ENCODE results near the gene EIF4A2. TPM values are rescaled to one million over a fixed set of nuclear protein-coding genes. Genes with fewer than 3 reads are reported as not detected.

The EIF4A2 gene
- total and polyA plus RNA-seq, 2 of the 13 experiments (the other 11 are each of a cell fraction or from before 2014, with no cell fraction given): 480 to 596 TPM

GRCh38 chr3:186742618-186743380 is 40.6 kb upstream of the EIF4A2 start (continued):
- TF ChIP-seq JUN (CRISPR knock-in tag; IDR thresholded peaks at IDR 0.05) (no peak), POGK (CRISPR knock-in tag; conservative IDR thresholded peaks at IDR 0.05) (no peak), ZBED4 (CRISPR knock-in tag; IDR thresholded peaks at IDR 0.05; ENCODE audit: borderline replicate concordance) (no peak), FOXJ3 (CRISPR knock-in tag; IDR thresholded peaks at IDR 0.05; ENCODE audit: borderline replicate concordance) (peak; percentile 84; the same call in 1 of the 2 replicates), SUZ12 (IDR thresholded peaks at IDR 0.05; ENCODE audit: low read depth, low read length) (no peak), HNF1B (CRISPR knock-in tag; IDR thresholded peaks at IDR 0.05) (no peak), KAT2B (IDR thresholded peaks at IDR 0.05; ENCODE audit: borderline replicate concordance, low read depth, low read length) (no peak), NFATC3 (CRISPR knock-in tag; IDR thresholded peaks at IDR 0.05) (no peak), CEBPB (IDR thresholded peaks at IDR 0.05; ENCODE audit: borderline replicate concordance, low read depth, low read length) (peak; percentile 85), TBX2 (CRISPR knock-in tag; IDR thresholded peaks at IDR 0.05; ENCODE audit: borderline replicate concordance) (no peak), GATA4 (IDR thresholded peaks at IDR 0.05; ENCODE audit: borderline replicate concordance, low read depth) (peak; percentile 75; the same call in 1 of the 2 replicates)
- TF ChIP-seq, protein P1, sequence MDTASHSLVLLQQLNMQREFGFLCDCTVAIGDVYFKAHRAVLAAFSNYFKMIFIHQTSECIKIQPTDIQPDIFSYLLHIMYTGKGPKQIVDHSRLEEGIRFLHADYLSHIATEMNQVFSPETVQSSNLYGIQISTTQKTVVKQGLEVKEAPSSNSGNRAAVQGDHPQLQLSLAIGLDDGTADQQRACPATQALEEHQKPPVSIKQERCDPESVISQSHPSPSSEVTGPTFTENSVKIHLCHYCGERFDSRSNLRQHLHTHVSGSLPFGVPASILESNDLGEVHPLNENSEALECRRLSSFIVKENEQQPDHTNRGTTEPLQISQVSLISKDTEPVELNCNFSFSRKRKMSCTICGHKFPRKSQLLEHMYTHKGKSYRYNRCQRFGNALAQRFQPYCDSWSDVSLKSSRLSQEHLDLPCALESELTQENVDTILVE (CRISPR knock-in tag; IDR thresholded peaks at IDR 0.05): no peak
- TF ChIP-seq, protein P2, sequence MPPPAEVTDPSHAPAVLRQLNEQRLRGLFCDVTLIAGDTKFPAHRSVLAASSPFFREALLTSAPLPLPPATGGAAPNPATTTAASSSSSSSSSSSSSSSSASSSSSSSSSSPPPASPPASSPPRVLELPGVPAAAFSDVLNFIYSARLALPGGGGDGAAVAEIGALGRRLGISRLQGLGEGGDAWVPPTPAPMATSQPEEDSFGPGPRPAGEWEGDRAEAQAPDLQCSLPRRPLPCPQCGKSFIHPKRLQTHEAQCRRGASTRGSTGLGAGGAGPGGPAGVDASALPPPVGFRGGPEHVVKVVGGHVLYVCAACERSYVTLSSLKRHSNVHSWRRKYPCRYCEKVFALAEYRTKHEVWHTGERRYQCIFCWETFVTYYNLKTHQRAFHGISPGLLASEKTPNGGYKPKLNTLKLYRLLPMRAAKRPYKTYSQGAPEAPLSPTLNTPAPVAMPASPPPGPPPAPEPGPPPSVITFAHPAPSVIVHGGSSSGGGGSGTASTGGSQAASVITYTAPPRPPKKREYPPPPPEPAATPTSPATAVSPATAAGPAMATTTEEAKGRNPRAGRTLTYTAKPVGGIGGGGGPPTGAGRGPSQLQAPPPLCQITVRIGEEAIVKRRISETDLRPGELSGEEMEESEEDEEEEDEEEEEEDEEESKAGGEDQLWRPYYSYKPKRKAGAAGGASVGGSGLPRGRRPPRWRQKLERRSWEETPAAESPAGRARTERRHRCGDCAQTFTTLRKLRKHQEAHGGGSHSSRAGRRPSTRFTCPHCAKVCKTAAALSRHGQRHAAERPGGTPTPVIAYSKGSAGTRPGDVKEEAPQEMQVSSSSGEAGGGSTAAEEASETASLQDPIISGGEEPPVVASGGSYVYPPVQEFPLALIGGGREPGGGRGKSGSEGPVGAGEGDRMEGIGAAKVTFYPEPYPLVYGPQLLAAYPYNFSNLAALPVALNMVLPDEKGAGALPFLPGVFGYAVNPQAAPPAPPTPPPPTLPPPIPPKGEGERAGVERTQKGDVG (CRISPR knock-in tag; IDR thresholded peaks at IDR 0.05; ENCODE audit: borderline replicate concordance): no peak
- TF ChIP-seq, protein P3, sequence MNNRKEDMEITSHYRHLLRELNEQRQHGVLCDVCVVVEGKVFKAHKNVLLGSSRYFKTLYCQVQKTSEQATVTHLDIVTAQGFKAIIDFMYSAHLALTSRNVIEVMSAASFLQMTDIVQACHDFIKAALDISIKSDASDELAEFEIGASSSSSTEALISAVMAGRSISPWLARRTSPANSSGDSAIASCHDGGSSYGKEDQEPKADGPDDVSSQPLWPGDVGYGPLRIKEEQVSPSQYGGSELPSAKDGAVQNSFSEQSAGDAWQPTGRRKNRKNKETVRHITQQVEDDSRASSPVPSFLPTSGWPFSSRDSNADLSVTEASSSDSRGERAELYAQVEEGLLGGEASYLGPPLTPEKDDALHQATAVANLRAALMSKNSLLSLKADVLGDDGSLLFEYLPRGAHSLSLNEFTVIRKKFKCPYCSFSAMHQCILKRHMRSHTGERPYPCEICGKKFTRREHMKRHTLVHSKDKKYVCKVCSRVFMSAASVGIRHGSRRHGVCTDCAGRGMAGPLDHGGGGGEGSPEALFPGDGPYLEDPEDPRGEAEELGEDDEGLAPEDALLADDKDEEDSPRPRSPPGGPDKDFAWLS (CRISPR knock-in tag; IDR thresholded peaks at IDR 0.05; ENCODE audit: borderline replicate concordance): no peak
